GM19238 (cell line): ENCODE data around the gene CCDC34.
"Not testable (repeated sequence)": the region's sequence is repeated elsewhere in the genome, so short reads cannot be mapped to it uniquely, and the experiment has no call there.

Experiments used
- DNase-seq: peaks from one replicate; pipeline ENCODE4 v3.0.0; 2011; ENCODE audit warnings: low spot score; ENCODE audit not compliant: insufficient read length

Gene CCDC34

GRCh38 chr11:27363576-27364117, 632 bp upstream of the CCDC34 start:
- DNase-seq: no peak

DNA sequence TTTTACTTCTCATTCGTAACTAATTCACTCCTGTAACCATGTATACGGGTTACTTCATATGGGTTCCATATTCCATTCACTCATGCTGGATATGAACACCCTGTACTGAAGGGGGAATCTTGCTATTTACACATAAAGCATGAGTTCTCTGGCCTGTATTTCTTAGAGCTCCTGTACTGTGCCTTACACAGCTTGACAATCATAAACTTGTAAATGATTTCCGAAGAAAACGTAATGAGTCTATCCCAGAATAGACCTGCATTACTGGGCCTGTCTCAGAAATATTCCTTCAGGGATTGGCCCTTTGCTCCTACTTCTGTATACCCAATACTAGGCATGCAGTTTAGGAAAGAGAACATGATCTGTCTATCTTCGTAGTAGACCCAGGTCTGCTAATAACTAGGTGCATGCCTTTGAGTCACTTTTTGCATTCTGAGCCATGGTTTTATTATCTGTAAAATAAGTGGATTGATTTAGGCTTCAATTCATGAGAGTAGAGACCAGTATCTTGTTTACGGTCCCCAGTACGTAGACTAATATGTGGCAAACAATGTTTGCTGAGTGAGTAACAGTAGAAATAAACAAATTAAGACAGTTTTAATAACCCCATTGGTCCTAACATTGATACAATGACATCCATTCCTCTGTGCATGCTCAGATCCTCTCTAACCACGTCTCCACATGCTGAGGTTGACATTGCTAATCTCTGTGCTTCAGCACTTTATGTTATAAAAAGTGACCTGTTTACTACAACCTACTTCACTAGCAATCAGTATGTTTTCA, 1.2 kb downstream of the CCDC34 start:
- no peak for DNase-seq

GRCh38 chr11:27358296-27358695, 4.7 kb downstream of the CCDC34 start:
- DNase-seq: no peak

GRCh38 chr11:27357250-27357649, 5.8 kb downstream of the CCDC34 start:
- DNase-seq: no peak

DNA sequence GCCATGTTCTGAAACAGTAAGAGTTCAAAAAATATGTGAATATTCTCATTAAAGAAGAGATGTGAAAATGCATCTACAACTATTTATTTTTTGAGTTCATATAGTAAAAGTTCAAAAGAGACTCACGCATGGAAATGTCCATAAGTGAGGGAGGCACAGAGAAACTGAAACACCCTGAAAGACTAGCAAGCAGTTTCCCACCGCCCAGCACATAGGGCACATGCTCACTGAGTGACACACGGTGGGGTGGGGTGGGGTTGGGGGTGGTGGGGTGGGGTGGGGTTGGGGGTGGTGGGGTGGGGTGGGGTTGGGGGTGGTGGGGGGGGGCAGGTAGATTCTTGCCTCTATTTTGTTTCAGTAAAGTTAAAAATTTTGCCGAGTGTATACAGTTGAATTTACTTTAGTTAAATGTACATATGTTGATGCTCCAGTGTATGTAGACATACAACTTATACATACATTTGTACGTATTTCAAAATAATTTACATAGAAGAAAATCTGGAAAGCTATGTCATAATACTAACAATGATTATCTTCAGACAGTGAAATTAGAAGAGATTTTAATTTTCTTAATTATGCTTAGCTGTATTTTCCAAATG, 6.3 kb downstream of the CCDC34 start:
- DNase-seq: no peak

GRCh38 chr11:27355575-27356104, 7.4 kb downstream of the CCDC34 start:
- no peak for DNase-seq

DNA sequence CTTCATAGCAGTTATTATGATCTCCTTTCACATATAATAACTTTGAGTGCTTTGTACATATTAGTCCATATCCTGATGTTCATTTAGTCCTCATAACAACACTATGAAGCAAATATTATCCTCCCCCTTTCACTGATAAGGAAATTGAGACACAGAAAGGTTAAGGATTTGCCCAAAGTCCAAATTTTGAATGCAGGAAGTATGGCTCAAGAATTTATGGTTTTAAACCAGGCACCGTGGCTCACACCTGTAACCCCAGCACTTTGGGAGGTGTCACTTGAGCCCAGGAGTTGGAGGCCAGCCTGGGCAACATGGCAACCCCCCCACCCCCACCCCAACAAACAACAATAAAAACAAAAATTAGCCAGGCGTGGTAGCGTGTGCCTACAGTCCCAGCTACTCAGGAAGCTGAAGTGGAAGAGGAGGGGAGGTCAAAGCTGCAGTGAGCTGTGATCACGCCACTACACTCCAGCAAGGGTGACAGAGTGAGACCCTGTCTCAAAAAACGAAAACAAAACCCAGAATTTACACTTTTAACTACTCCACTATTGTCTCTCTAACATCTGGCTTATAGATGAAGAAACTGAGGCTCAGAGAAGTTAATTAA, 8.6 kb downstream of the CCDC34 start:
- no peak for DNase-seq

DNA sequence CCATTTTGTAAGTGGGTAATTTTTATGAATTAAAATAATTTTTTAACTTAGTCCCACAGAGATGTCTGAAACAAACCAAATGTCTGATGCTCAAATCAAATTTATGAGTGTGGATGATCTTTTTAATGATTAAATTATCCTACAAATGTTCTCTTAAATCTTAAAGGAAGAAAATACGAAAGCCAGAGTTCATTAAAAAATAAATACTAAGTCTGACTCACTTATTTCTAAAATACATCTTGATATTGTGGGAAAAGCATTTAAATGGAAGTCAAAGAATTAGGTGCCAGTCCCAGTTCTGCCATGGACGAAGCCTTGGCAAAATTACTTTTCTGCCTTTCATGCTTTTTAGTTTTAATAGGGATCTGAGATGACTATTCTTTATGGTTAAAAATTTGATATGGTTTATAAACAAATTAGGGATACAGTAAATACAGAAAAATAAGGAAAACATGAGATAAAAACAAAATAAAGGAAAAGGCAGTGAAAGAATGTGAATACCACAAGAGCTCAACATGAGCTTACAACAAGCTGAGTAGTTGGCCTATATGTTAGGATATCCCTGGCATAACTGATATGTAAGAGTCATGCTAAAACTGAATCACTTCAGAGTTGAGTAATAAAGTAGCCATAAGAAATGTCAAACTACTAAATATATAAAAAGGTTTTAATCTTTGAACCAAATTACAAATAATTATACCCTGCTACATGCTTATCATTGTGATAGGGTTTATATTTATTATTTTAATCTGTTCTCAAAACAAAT, 9.2 kb downstream of the CCDC34 start:
- DNase-seq: no peak

DNA sequence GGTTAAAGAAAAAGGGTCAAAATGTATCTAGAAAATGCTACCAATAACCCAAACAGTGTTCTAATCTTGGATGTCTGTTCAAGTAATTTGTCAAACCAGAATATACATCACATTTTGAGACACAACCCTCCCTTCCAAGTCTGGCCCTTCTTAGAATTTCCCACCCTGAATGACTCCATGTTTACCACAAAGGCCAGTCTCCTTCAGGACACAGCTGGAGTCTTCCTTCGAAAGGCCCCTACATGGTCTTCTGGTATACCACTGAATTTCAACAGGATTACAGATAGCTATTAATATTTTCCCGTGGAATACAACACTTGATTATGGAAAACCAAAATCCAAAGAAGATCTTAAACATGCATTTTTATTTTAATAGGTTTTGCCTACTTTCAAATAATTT, 10.2 kb downstream of the CCDC34 start:
- DNase-seq: no peak

DNA sequence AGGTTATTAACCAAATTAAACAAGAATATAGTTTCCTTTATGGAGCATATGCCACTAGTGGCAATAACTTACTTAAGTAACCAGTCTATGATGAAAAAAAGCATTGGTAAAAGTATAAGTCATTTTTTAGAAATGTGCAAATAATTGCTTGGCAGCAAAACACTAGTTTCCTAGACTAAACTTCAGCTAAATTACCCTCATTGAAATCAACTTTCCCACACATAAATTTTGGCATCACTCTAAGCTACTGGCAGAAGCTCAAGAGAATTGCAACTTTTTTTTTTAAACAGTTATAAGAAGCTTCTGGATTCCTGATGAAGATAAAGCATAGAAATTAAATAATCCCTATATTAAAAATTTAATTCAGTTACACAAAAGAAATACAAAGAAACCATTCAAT, 12.5 kb downstream of the CCDC34 start:
- no peak for DNase-seq

- DNase-seq: no peak
Observed at GRCh38 chr11:27349919-27350318, 13.1 kb downstream of the CCDC34 start.

DNA sequence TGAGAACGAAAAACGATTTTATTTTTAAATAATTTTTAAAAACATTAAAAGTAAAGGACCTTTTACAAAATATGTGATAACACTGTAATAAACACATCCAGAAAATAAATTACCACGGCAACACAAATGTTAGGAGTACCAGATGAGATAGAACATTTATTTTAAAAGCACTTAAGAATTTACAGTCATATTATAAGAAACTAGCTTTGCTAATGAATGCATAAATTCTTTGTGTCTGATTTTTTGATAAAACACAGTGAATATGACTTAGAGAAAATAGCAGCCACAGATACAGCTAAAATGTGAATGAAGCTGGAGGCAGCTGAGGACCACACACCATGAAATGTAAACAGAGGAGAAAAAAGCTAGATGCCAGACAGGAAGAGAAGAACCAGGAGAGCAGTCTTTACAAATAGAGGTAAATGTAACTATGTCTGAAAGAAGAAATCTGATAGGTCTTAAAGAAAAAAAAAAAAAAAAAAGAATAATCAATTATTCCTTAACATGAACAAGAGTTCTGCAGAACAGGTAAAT, 14.6 kb downstream of the CCDC34 start:
- DNase-seq: no peak

GRCh38 chr11:27347359-27348339, 15.4 kb downstream of the CCDC34 start:
- DNase-seq: no peak

DNA sequence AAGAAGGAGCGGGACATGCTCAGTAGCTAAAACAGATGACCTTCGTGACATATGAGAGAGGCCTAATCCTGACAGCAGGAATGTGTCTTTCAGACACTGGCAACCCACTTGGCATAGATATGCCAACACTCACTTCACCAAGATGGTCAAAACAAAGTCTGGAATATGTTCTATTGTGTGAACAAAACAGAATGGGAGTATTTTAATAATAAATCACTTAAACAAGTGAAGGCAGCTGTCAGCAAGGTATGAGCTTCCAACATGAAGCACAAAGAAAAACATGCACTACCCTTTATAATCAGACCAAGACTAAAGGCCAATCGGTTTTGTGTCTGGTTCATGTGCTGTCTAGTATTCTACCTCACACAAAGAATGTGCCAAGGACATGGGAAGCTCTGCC, 23.1 kb downstream of the CCDC34 start:
- no peak for DNase-seq

DNA sequence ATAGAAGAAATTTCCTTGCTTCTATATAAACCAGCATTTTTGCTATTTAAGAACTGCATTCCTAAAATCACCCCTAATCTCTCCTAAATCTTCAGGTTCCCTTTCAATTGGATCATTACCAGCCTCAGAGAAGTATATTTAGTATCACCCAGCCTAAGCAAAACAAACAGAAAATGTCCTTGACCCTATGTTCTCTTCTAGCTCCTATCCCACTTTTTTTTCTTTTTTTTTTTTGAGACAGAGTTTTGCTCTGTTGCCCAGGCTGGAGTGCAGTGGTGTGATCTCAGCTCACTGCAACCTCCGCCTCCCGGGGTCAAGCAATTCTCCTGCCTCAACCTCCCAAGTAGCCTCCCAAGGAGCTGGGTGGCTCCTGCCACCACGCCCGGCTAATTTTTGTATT, 28.3 kb downstream of the CCDC34 start:
- DNase-seq: not testable (repeated sequence)

- DNase-seq: no peak
Observed at GRCh38 chr11:27331981-27332380, 31.0 kb downstream of the CCDC34 start.

DNA sequence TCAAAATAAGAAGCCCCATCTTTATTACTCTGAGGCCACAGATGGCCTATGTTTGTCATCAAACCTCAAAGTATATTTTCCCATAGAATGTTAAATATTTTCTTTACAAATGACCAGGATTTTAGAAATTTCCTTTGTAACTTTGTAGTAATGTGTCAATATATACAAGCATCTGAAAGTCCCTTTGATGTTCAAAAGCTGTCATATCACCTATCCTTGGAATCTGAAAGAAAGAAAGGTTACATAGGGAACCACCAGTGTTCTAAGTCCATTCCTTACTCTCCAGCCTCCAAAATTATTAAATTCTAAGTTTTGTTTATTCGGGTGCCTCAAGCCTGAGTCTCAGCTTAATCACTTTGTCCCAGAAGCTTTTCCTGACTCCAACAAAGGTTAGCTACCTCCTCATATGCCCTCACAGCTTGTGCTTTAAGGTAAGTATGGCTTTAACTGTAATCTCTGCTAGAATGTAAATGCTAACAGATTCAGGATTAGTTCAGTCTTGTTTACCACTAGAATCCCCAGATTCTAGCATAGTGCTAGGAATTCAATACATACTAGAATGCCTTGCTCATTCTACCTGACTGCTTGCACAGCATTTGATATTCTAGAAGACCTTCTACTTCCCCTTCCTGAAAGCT, 32.3 kb downstream of the CCDC34 start:
- no peak for DNase-seq

GRCh38 chr11:27329867-27330632, 33.0 kb downstream of the CCDC34 start:
- DNase-seq: no peak

- no peak for DNase-seq
Observed at GRCh38 chr11:27328614-27329013, 34.4 kb downstream of the CCDC34 start.
